Measurements from ENCODE around the gene SERINC3. TPM values are rescaled to one million over a fixed set of nuclear protein-coding genes. Genes with fewer than 3 reads are reported as not detected.

Gene SERINC3
- total RNA-seq, 3 donors from 2014 or later, result 91.1 to 254 (median 100) TPM

DNA sequence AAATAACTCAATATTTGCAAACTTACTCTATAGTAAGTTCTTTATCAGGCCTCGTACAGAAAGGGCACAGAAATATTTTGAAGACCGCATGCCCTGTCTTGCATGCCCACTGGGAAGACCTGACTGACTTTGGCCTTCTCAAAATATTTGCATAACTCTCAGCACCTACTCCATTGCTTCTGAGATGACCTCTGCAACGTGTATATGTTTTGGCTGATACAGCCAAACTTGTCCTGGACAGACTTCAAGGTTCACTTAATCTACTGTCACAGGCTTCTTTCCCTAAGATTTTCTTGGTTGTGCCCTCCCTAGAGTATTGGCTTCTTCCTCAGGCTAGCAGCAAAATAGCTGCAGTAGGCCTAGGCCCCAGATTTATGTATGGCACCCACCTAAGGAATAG lies 21.5 kb upstream of the SERINC3 start:
- no peak overlapping the region for H3K4me3 ChIP-seq
- intact Hi-C loops (cut with DNase I; ENCODE audit: low total_unique reads), result no loop called here
- H3K27ac ChIP-seq, result no peak overlapping the region
- H3K36me3 ChIP-seq, result no peaks in the 10 kb centered on the region
- H3K4me1 ChIP-seq, result no peaks in the 10 kb centered on the region
- no peak for DNase-seq (ENCODE audit: low spot score in 2 of 2)
- TF ChIP-seq, protein P1, sequence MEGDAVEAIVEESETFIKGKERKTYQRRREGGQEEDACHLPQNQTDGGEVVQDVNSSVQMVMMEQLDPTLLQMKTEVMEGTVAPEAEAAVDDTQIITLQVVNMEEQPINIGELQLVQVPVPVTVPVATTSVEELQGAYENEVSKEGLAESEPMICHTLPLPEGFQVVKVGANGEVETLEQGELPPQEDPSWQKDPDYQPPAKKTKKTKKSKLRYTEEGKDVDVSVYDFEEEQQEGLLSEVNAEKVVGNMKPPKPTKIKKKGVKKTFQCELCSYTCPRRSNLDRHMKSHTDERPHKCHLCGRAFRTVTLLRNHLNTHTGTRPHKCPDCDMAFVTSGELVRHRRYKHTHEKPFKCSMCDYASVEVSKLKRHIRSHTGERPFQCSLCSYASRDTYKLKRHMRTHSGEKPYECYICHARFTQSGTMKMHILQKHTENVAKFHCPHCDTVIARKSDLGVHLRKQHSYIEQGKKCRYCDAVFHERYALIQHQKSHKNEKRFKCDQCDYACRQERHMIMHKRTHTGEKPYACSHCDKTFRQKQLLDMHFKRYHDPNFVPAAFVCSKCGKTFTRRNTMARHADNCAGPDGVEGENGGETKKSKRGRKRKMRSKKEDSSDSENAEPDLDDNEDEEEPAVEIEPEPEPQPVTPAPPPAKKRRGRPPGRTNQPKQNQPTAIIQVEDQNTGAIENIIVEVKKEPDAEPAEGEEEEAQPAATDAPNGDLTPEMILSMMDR (IDR thresholded peaks at IDR 0.05), result no peak
- no peak for TF ChIP-seq POLR2A (IDR thresholded peaks at IDR 0.05)
- TF ChIP-seq POLR2AphosphoS5 (IDR thresholded peaks at IDR 0.05), result no peak
- no peaks in the 10 kb centered on the region for H3K9me3 ChIP-seq
- no peaks in the 10 kb centered on the region for H3K27me3 ChIP-seq

DNA sequence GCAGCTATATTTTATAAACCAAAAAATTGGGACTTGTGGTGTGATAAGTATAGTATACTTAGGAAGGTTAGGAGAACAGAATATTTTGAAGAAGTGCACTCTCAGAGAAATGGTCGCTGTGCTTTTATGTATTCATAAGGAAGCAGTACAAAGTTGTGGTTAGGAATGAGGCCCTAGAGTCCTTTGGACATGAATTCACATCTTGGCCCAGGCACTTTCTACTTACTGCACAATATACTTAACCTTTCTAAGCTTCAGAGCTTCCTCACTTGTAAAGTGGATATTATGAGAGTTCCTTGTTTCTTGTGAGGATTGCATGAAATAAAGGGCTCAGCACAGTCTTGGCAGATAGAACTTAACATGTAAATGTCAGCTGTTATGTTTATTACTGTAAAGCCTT lies 21.0 kb upstream of the SERINC3 start:
- H3K27ac ChIP-seq, result peak overlapping the region; percentile 10 to 11
- DNase-seq (ENCODE audit: low spot score in 2 of 2), result no peak

DNA sequence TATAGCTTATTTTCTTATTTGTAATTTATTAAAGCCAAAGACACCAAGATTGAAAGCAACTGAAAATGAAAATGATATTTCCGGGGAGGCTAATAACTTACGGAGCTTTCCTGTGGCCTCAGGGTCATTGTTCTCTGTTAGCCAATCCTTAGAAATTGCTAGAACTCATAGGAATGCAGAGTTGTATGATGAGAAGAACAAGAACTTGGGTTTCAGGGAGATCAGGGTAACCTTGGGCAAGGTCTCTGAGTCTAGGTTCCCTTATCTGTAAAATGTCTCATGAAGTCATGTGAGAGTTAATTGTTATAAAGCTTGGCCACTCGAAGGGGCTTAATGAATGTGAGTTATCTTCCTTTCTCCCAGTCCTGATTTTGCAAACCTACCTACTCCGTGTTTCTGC lies 20.1 kb upstream of the SERINC3 start:
- Histone ChIP-seq H3K4me3 (no peak overlapping the region), H3K36me3 (no peaks in the 10 kb centered on the region), H3K27me3 (no peaks in the 10 kb centered on the region), H3K4me1 (no peaks in the 10 kb centered on the region), H3K9me3 (no peaks in the 10 kb centered on the region), H3K27ac (peak overlapping the region; percentile 20 to 54)
- intact Hi-C loops (cut with DNase I; ENCODE audit: low total_unique reads), result no loop called here
- DNase-seq (ENCODE audit: low spot score in 2 of 2), result no peak
- TF ChIP-seq POLR2AphosphoS5 (IDR thresholded peaks at IDR 0.05), result no peak
- TF ChIP-seq POLR2A (IDR thresholded peaks at IDR 0.05), result no peak

More for the DNA sequence above, 21.0 kb upstream of the SERINC3 start:
- no peak overlapping the region for H3K4me3 ChIP-seq
- H3K9me3 ChIP-seq, result no peaks in the 10 kb centered on the region
- H3K4me1 ChIP-seq, result no peaks in the 10 kb centered on the region
- H3K36me3 ChIP-seq, result no peaks in the 10 kb centered on the region
- TF ChIP-seq POLR2AphosphoS5 (IDR thresholded peaks at IDR 0.05), result no peak
- TF ChIP-seq, protein P1 (IDR thresholded peaks at IDR 0.05), result no peak
- no peak for TF ChIP-seq POLR2A (IDR thresholded peaks at IDR 0.05)
- H3K27me3 ChIP-seq, result no peaks in the 10 kb centered on the region
- intact Hi-C loops (cut with DNase I; ENCODE audit: low total_unique reads), result no loop called here

DNA sequence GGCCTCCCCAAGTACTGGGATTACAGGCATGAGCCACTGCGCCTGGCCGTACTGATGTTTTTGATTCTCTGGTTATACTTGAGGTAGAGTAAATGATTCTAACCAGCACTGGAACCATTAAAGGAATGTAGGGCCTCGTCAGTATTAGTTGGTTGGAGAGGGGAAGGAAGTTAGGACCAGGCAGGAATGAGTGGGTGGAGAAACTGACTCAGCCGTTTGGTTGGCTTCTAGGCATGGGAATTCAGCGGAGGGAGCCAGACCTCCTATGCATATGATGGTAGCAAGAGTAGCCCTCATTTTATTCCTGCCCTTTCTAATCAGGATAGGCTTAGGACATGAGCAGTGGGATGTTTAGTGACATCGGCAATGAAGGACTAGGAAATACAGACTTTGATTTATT lies 19.0 kb upstream of the SERINC3 start:
- TF ChIP-seq, protein P1 (IDR thresholded peaks at IDR 0.05), result no peak
- no peak for TF ChIP-seq POLR2A (IDR thresholded peaks at IDR 0.05)
- TF ChIP-seq POLR2AphosphoS5 (IDR thresholded peaks at IDR 0.05), result no peak
- Histone ChIP-seq H3K4me3 (no peak overlapping the region), H3K27ac (no peak overlapping the region), H3K36me3 (no peaks in the 10 kb centered on the region), H3K4me1 (no peaks in the 10 kb centered on the region), H3K27me3 (no peaks in the 10 kb centered on the region), H3K9me3 (no peaks in the 10 kb centered on the region)
- intact Hi-C loops (cut with DNase I; ENCODE audit: low total_unique reads), result no loop called here
- no peak for DNase-seq (ENCODE audit: low spot score in 2 of 2)

DNA sequence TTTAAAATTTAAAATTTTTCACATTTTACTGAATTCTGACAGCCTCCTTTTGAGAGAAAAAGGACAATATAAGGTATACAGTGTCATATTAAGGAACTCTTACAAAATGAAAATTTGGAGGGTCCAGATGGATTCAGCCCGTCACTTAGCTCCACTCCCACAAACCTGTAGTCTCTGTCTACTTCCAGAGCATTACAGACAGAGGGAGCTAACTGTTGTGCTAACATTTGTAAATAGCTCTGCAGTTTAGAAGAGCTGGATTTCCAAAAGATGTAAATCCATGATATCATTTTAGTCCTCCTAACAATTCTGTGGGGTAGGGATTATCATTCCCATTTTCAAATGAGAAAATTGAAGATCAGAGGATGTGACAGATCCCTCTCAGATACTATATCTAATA lies 16.1 kb upstream of the SERINC3 start:
- Histone ChIP-seq H3K27ac (no peak overlapping the region), H3K4me3 (no peak overlapping the region), H3K27me3 (no peaks in the 10 kb centered on the region), H3K4me1 (no peaks in the 10 kb centered on the region), H3K9me3 (no peaks in the 10 kb centered on the region), H3K36me3 (no peaks in the 10 kb centered on the region)
- no peak for DNase-seq (ENCODE audit: low spot score in 2 of 2)
- TF ChIP-seq, protein P1 (IDR thresholded peaks at IDR 0.05), result no peak
- no peak for TF ChIP-seq POLR2A (IDR thresholded peaks at IDR 0.05)
- TF ChIP-seq POLR2AphosphoS5 (IDR thresholded peaks at IDR 0.05), result no peak
- intact Hi-C loops (cut with DNase I; ENCODE audit: low total_unique reads), result loop anchor here (10.0 kb wide), 1 partner anchor 67 kb away; no protein-coding TSS in a partner anchor

DNA sequence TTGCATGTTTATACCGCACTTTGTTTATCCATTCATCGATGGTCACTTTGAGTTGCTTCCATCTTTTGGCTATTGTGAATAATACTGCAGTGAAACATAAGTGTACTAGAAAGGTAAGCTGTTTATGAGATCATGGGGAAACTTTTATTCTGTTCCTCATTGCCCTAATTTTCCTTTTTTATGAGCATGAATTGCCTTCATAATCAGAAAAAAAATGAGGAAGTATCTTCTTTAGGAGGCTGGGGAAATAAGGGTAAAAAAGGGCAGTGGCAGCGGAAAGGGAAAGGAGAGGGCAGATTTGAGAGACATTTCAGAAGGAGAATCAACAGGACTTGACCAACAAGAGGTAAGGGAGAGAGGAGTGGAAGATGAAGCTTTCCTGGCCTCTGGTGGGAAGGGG lies 14.3 kb upstream of the SERINC3 start:
- no peak for DNase-seq (ENCODE audit: low spot score in 2 of 2)
- Histone ChIP-seq H3K27ac (no peak overlapping the region), H3K4me3 (no peak overlapping the region), H3K36me3 (no peaks in the 10 kb centered on the region), H3K27me3 (no peaks in the 10 kb centered on the region), H3K9me3 (no peaks in the 10 kb centered on the region), H3K4me1 (no peaks in the 10 kb centered on the region)
- intact Hi-C loops (cut with DNase I; ENCODE audit: low total_unique reads), result loop anchor here (10.0 kb wide), 1 partner anchor 69 kb away; no protein-coding TSS in a partner anchor
- TF ChIP-seq POLR2AphosphoS5 (IDR thresholded peaks at IDR 0.05), result no peak
- TF ChIP-seq POLR2A (IDR thresholded peaks at IDR 0.05), result no peak
- TF ChIP-seq, protein P1 (IDR thresholded peaks at IDR 0.05), result no peak

Data from breast epithelium (tissue), 4 donors.